NCI-H526 treated with DMSO at 0.1 percent for 48 hours (cell line): ENCODE measurements around the gene RPS23.

Source experiments
- DNase-seq: peaks from one replicate; lab custom pipeline; 2025; lab: John Stamatoyannopoulos, UW

Gene RPS23

GRCh38 chr5:82244854-82245635, 33.1 kb downstream of the RPS23 start:
- no peak for DNase-seq

GRCh38 chr5:82244151-82244550, 34.0 kb downstream of the RPS23 start:
- DNase-seq = no peak

GRCh38 chr5:82234885-82235284, 43.3 kb downstream of the RPS23 start:
- no peak for DNase-seq

GRCh38 chr5:82225525-82226172, 52.5 kb downstream of the RPS23 start:
- DNase-seq = peak; percentile 7
